GM18858 (cell line): ENCODE measurements around the gene ERO1B.
"Not testable (repeated sequence)": the region's sequence is repeated elsewhere in the genome, so short reads cannot be mapped to it uniquely, and the experiment has no call there.

Source experiments
- ATAC-seq: cut with Tn5 transposase; IDR thresholded peaks from one replicate; pipeline ENCODE4 v1.9.1; 2021; ENCODE audit not compliant: unreplicated experiment

The ERO1B gene

GRCh38 chr1:236193184-236193583 is 88.6 kb downstream of the ERO1B start:
- no peak for ATAC-seq

- not testable (repeated sequence) for ATAC-seq
These were observed 93.7 kb downstream of the ERO1B start for GRCh38 chr1:236188084-236188483.

DNA sequence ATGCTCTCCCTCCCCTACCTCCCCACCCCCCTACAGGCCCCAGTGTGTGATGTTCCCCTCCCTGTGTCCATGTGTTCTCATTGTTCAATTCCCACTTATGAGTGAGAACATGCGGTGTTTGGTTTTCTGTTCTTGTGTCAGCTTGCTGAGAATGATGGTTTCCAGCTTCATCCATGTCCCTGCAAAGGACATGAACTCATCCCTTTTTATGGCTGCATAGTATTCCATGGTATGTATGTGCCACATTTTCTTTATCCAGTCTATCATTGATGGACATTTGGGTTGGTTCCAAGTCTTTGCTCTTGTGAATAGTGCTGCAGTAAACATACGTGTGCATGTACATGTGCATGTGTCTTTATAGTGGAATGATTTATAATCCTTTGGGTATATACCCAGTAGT is 95.3 kb downstream of the ERO1B start:
- ATAC-seq = not testable (repeated sequence)

DNA sequence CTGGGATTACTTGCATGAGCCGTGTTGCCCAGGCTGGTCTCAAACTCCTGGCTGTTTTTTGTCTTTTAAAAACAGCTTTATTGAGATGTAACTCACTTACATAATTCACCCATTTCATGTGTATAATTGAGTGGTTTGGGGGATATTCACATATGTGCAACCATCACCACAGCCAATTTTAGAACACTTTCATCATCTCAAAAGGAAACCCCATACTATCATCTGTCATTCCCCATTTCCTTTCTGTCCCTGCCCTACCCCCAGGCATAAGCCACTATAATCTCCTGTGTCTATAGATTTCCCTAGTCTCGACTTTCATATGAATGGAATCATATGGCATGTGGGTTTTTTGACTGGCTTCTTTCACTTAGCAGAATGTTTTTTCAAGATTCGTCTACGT is 96.1 kb downstream of the ERO1B start:
- ATAC-seq = no peak

DNA sequence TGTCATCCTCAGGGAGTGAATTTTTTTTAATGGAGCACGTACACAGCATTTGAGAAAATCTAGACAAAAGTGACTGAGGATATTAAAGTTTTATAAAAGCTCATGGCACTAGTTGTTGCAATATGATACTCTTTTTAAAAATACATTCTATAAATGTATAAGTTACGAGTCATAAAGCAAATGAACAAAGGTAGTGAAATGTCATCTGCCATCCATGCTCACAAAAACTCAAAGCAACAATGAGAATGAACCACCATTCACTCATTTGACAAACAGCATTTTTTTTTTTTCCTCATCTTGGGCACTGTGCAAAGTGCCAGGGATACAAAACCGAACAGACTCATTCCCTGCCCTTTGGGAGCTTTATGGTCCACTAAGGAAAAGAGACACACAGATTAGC is 100.7 kb downstream of the ERO1B start:
- no peak for ATAC-seq

DNA sequence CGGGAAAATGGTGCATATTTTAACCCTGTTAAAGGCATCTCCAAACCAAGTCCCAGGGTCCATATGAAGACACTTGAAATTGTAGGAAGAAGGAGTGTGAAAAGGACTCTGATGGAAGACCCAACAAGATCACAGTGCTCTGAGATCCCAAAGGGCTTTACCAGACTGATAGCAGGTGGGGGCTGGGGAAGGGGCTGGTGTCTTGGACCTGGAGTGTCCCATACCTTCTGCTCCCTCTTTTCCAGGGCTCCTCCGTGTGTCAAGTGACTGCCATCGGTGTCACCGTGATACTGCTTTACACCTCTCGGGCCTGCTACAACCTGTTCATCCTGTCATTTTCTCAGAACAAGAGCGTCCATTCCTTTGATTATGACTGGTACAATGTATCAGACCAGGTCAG is 102.1 kb downstream of the ERO1B start:
- ATAC-seq = no peak

GRCh38 chr1:236176337-236177336 is 105.1 kb downstream of the ERO1B start:
- ATAC-seq = no peak

DNA sequence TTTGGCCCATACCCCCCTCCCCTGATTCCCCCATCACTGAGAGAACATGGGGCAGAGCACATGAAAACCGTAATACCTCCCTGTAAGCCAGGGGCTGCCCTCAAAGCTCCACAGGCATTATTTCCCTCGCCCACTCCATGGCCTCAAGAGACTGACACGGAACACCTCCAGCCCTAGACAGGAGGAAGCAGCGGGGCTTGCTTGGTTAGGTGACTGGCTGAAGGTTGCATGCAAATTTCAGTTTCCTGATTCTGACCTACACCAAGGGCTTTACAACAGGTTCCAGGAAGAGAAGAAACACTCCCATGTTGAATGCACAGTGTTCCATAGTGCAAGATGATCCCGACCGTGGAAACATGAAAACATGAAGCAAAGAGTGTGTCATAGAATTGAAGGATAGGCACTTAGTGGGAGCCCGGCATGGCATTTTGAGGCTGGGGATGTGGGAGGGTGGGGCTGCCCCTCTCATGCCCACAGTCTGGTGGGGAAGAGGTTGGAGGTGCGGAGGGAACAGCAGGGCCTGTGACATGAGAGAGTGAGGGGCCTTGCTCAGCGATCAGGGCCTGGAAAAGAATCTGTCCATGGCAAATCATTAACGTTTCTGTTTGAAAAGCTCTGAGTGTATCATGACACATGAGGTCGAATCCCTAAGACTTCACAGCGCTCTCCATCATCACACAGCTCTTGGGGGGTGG is 106.0 kb downstream of the ERO1B start:
- ATAC-seq = no peak

- ATAC-seq = no peak
These were observed 108.5 kb downstream of the ERO1B start for GRCh38 chr1:236173174-236173767.

GRCh38 chr1:236172041-236172579 is 109.6 kb downstream of the ERO1B start:
- no peak for ATAC-seq

- ATAC-seq = no peak
These were observed 112.9 kb downstream of the ERO1B start for GRCh38 chr1:236168716-236169429.

DNA sequence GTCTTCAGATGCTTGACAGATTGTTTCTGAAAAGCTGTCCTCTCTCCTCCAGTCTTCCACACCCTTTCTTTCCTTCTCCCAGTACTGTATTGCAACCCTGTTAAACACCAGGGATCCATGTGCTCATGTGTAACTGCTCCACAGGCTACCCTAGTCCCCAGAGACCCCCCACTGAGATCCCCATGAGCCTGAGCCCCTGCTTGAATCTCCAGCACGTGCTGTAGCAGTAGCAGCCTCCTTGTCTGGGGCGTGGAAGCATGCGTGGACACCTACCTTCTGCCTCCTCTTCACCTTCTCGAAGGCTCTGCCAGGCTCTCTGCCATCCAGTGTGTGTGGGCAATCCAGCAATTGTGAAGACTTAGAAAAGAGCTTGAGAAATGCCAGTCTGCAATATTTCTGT is 114.2 kb downstream of the ERO1B start:
- ATAC-seq = no peak

DNA sequence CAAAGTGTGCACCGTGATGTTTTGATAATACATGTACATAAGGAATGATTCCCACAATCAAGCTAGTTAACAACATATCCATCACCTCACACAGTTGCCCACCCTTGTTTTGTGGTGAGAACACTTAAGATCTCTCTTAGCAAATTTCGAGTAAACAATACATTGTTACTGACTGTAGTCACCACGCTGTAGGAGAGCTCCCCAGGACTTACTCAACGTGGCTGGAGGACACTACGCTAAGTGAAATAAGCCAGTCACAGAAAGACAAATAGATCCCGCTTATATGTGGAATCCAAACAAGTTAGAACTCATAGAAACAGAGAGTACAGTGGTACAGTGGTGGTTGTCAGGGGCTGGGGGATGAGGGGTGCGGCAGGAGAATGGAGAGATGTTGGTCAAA is 114.6 kb downstream of the ERO1B start:
- no peak for ATAC-seq

DNA sequence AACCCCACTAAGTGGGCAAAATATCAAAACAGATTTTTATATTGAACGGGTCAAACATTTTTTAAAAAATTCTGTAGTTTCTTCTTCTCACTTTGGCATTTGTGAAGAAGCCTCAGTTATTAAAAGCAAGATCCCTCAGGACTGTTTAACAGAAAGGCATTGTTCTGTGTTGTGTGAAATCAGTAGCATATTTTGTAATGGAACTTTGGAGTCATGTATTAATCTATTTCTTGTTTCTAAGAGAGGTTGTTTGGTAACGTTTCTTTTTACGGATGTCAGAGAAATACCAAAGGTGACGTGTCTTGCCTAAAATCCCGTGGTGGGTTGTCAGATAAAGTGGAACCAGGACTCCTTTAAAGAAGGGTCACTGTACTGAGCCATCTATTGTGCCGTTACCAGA is 115.7 kb downstream of the ERO1B start:
- ATAC-seq = no peak
